ENCODE measurements around the gene C1QTNF8. TPM values are rescaled to one million over a fixed set of nuclear protein-coding genes. Genes with fewer than 3 reads are reported as not detected.

C1QTNF8 gene
- polyA plus RNA-seq, 1 donor (not counting 4 experiments of a cell fraction or from before 2014, with no cell fraction given): not detected

DNA sequence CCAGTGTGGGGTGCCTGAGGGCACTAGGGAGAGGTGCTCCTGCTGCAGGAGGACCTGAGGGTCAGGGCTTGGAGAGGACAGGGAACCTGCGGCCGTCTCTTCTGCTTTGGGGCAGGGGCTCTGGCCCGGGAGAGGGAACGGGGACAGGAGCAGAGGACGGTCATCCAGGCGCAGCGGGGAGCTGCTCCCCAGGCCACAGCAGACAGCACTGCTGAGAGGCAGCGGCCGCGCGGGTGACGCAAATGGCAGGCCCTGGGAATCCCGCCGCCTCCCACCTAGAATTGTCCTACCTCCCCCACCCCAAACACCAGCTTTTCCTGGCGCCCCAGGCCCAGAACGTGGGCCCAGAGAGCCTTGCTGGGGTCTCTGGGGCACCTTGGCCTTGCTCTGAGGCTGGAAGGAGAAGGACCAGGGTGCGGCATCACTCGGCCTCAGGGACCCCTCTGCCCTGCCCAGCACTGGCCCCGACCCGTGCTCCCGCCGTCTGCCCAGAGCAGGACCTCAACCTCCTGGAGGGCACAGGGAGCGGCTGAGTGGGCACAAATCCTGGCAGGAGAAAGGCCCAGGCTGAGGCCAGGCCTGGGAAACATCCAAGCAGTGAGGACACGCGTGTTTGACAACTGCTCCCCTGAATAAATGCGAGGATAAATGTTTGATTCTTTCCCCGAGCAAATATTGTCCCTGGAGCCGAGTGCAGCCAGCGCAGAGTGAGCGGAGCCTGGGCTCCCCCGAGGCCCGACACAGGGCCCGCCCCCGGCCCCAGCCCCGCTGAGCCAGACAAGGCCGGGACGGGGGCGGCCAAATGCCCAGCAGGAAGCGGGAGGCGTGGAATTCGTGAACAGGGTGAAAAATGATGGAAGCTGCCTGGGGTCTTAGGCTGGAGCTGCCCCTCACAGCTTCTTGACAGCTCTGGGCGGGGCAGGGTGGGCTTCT lies 15.0 kb downstream of the C1QTNF8 start:
- dilution Hi-C loops (cut with MboI; ENCODE audit: extremely low pct_ligation_motif_present, low sequenced_read_pairs): no loop called here
- Histone ChIP-seq H3K27me3 (ENCODE audit: control insufficient read depth, extremely low read depth, insufficient read depth, low read length) (peaks cover 25% of the 10 kb centered on the region), H2AFZ (ENCODE audit: control insufficient read depth, low read length) (no peak overlapping the region), H3K9me3 (ENCODE audit: control insufficient read depth, low read depth, low read length) (peaks cover 5% of the 10 kb centered on the region), H3K36me3 (ENCODE audit: control insufficient read depth in 2 of 2, extremely low read depth in 1 of 2, insufficient read depth in 2 of 2, low read length in 2 of 2) (no peaks in the 10 kb centered on the region), H3K27ac (ENCODE audit: control insufficient read depth, insufficient read depth, low read length) (no peak overlapping the region), H4K20me1 (ENCODE audit: control insufficient read depth, extremely low read depth, insufficient read depth, low read length) (no peaks in the 10 kb centered on the region), H3K4me1 (ENCODE audit: control insufficient read depth, extremely low read depth, insufficient read depth, low read length) (no peaks in the 10 kb centered on the region), H3K9ac (ENCODE audit: control insufficient read depth, extremely low read depth, insufficient read depth, low read length) (no peak overlapping the region), H3K9me1 (ENCODE audit: control insufficient read depth, extremely low read depth, insufficient read depth, low read length) (no peaks in the 10 kb centered on the region), H3K4me2 (ENCODE audit: control insufficient read depth, extremely low read depth, insufficient read depth, low read depth, low read length) (no peak overlapping the region), H3K4me3 (ENCODE audit: control insufficient read depth in 2 of 3, extremely low read depth in 1 of 3, insufficient read depth in 2 of 3, low read depth in 1 of 3, low read length in 3 of 3) (no peak overlapping the region), H3K79me2 (ENCODE audit: control insufficient read depth, insufficient read depth, low read length) (no peaks in the 10 kb centered on the region)
- no peak for FAIRE-seq
- TF ChIP-seq EZH2 (IDR thresholded peaks at IDR 0.05; ENCODE audit: low read length): no peak
- TF ChIP-seq, protein P1, sequence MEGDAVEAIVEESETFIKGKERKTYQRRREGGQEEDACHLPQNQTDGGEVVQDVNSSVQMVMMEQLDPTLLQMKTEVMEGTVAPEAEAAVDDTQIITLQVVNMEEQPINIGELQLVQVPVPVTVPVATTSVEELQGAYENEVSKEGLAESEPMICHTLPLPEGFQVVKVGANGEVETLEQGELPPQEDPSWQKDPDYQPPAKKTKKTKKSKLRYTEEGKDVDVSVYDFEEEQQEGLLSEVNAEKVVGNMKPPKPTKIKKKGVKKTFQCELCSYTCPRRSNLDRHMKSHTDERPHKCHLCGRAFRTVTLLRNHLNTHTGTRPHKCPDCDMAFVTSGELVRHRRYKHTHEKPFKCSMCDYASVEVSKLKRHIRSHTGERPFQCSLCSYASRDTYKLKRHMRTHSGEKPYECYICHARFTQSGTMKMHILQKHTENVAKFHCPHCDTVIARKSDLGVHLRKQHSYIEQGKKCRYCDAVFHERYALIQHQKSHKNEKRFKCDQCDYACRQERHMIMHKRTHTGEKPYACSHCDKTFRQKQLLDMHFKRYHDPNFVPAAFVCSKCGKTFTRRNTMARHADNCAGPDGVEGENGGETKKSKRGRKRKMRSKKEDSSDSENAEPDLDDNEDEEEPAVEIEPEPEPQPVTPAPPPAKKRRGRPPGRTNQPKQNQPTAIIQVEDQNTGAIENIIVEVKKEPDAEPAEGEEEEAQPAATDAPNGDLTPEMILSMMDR (optimal IDR thresholded peaks at IDR 0.05 in 1 of 3, IDR thresholded peaks at IDR 0.05 in 1 of 3, conservative IDR thresholded peaks at IDR 0.05 in 1 of 3; ENCODE audit: extremely low read depth in 1 of 3, insufficient read depth in 2 of 3, low read length in 3 of 3): no peak
- DNase-seq (ENCODE audit: low read depth, low spot score): no peak

DNA sequence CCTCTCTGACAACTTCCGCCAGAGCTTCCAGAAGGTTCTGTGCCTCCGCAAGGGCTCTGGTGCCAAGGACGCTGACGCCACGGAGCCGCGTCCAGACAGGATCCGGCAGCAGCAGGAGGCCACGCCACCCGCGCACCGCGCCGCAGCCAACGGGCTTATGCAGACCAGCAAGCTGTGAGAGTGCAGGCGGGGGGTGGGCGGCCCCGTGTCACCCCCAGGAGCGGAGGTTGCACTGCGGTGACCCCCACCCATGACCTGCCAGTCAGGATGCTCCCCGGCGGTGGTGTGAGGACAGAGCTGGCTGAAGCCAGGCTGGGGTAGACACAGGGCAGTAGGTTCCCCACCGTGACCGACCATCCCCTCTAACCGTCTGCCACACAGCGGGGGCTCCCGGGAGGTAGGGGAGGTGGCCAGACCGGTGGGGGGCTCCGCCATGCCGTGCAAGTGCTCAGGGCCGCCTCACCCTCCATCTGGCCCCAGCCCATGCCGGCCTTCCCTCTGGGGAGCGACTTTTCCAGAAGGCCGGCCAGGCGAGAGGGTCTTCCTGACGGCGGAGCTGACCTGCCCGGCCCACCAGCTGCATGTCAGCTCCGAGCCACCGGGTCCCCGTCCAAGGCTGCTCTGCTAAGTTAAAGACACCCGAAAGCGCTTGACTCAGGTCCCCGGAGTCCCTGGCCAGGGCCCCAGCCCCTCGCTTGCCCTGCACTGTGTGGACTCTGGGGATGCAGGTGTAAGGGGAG lies 16.1 kb downstream of the C1QTNF8 start:
- Histone ChIP-seq H3K9me1 (ENCODE audit: control insufficient read depth, extremely low read depth, insufficient read depth, low read length) (no peaks in the 10 kb centered on the region), H3K9ac (ENCODE audit: control insufficient read depth, extremely low read depth, insufficient read depth, low read length) (no peak overlapping the region), H3K4me1 (ENCODE audit: control insufficient read depth, extremely low read depth, insufficient read depth, low read length) (no peaks in the 10 kb centered on the region), H4K20me1 (ENCODE audit: control insufficient read depth, extremely low read depth, insufficient read depth, low read length) (no peaks in the 10 kb centered on the region), H3K36me3 (ENCODE audit: control insufficient read depth in 2 of 2, extremely low read depth in 1 of 2, insufficient read depth in 2 of 2, low read length in 2 of 2) (no peaks in the 10 kb centered on the region), H3K4me3 (ENCODE audit: control insufficient read depth in 2 of 3, extremely low read depth in 1 of 3, insufficient read depth in 2 of 3, low read depth in 1 of 3, low read length in 3 of 3) (no peak overlapping the region), H3K27ac (ENCODE audit: control insufficient read depth, insufficient read depth, low read length) (no peak overlapping the region), H3K4me2 (ENCODE audit: control insufficient read depth, extremely low read depth, insufficient read depth, low read depth, low read length) (no peak overlapping the region), H3K9me3 (ENCODE audit: control insufficient read depth, low read depth, low read length) (peaks cover 5% of the 10 kb centered on the region), H2AFZ (ENCODE audit: control insufficient read depth, low read length) (no peak overlapping the region), H3K79me2 (ENCODE audit: control insufficient read depth, insufficient read depth, low read length) (no peaks in the 10 kb centered on the region), H3K27me3 (ENCODE audit: control insufficient read depth, extremely low read depth, insufficient read depth, low read length) (peaks cover 25% of the 10 kb centered on the region)
- dilution Hi-C loops (cut with MboI; ENCODE audit: extremely low pct_ligation_motif_present, low sequenced_read_pairs): no loop called here
- no peak for FAIRE-seq
- no peak for DNase-seq (ENCODE audit: low read depth, low spot score)
- TF ChIP-seq, protein P1 (optimal IDR thresholded peaks at IDR 0.05 in 1 of 3, IDR thresholded peaks at IDR 0.05 in 1 of 3, conservative IDR thresholded peaks at IDR 0.05 in 1 of 3; ENCODE audit: extremely low read depth in 1 of 3, insufficient read depth in 2 of 3, low read length in 3 of 3): no peak
- no peak for TF ChIP-seq EZH2 (IDR thresholded peaks at IDR 0.05; ENCODE audit: low read length)
